GM12878 (cell line): ENCODE measurements around the gene PRRG3. TPM values are rescaled to one million over a fixed set of nuclear protein-coding genes. Genes with fewer than 3 reads are reported as not detected.

Experiments used
- ATAC-seq: fragments of 200-7000 bp; cut with Tn5 transposase; 3 replicates; pipeline ENCODE4 v1.9.1; 2020; ENCODE audit warnings: mild to moderate bottlenecking, moderate library complexity
- BruUV-seq: library from RNA; stranded (reverse); fragments of 400-500 nt; replicated peaks from 2 replicates; lab custom pipeline; 2021; lab: Mats Ljungman, UMichigan
- CTCF ChIA-PET: fragments of 300-600 bp; sonication (Branson Sonifier 250); formaldehyde crosslinking; extraction: SDS; loops from one replicate; lab custom pipeline; 2021; ENCODE audit warnings: inconsistent platforms; lab: Yijun Ruan, JAX
- POLR2A ChIA-PET: fragments of 350-600 bp; formaldehyde crosslinking; extraction: SDS; loops from one replicate; lab custom pipeline; 2021; ENCODE audit warnings: inconsistent platforms; lab: Charles Lee
- RAD21 ChIA-PET: fragments of 300-600 bp; sonication (Branson Sonifier 250); formaldehyde crosslinking; loops from one replicate; lab custom pipeline; 2023; ENCODE audit warnings: antibody characterized with exemption; ENCODE audit not compliant: unreplicated experiment; lab: Charles Lee
- SMC1A ChIA-PET: fragments of 300-600 bp; sonication (Branson Sonifier 250); formaldehyde crosslinking; loops from one replicate; lab custom pipeline; 2023; ENCODE audit not compliant: unreplicated experiment, uncharacterized antibody; lab: Charles Lee
- DNase-seq: peaks from one replicate; pipeline ENCODE4 v3.0.0-alpha.2; 2011; ENCODE audit warnings: low read depth, low spot score
- FAIRE-seq: peaks from 3 replicates; lab custom pipeline; 2011; peaks lifted over from hg19 to GRCh38; lab: Jason Lieb, UNC
- H2AFZ ChIP-seq: 2 replicates; pipeline ENCODE4 v1.6.0; 2011; ENCODE audit warnings: low read depth, low read length, control low read depth; ENCODE audit not compliant: control insufficient read depth
- H3K27ac ChIP-seq: 2 replicates; pipeline ENCODE4 v1.5.1; 2011; ENCODE audit warnings: control low read depth; ENCODE audit not compliant: control insufficient read depth, insufficient read depth
- H3K27me3 ChIP-seq, 2 experiments: replicated peaks in 1 of 2; 2 replicates each; pipeline versions ENCODE4 v1.6.0 to v1.6.1; 2011; ENCODE audit warnings: low read length in 1 of 2; ENCODE audit not compliant: control insufficient read depth in 2 of 2, insufficient read depth in 2 of 2
- H3K36me3 ChIP-seq, 2 experiments: 2 replicates each; pipeline ENCODE4 v1.5.1; 2011; ENCODE audit warnings: low read length in 1 of 2; ENCODE audit not compliant: control insufficient read depth in 2 of 2, insufficient read depth in 2 of 2
- H3K4me1 ChIP-seq: 2 replicates; pipeline ENCODE4 v1.6.1; 2011; ENCODE audit warnings: mild to moderate bottlenecking, low read length, moderate library complexity, mixed read lengths; ENCODE audit not compliant: control insufficient read depth, insufficient read depth
- H3K4me2 ChIP-seq: 2 replicates; pipeline ENCODE4 v1.6.0; 2011; ENCODE audit warnings: control low read depth; ENCODE audit not compliant: control insufficient read depth, insufficient read depth
- H3K4me3 ChIP-seq: fragments of 200-600 bp; sonication (generic); 2 replicates; pipeline ENCODE4 v1.5.1; 2016
- H3K79me2 ChIP-seq: 2 replicates; pipeline ENCODE4 v1.6.0; 2011; ENCODE audit warnings: low read length; ENCODE audit not compliant: control insufficient read depth, insufficient read depth
- H3K9ac ChIP-seq: 2 replicates; pipeline ENCODE4 v1.8.0; 2011; ENCODE audit warnings: low read length, control low read depth, mixed read lengths; ENCODE audit not compliant: control insufficient read depth, insufficient read depth
- H3K9me3 ChIP-seq: replicated peaks from 3 replicates; pipeline ENCODE4 v1.5.1; 2011; ENCODE audit warnings: mild to moderate bottlenecking, low read length; ENCODE audit not compliant: control insufficient read depth, insufficient read depth
- H4K20me1 ChIP-seq: 2 replicates; pipeline ENCODE4 v1.6.0; 2011; ENCODE audit not compliant: control insufficient read depth, insufficient read depth
- BCL3 ChIP-seq: IDR thresholded peaks from 2 replicates; pipeline ENCODE4 v1.6.1; 2011; ENCODE audit warnings: borderline replicate concordance, low read depth, mild to moderate bottlenecking, moderate library complexity, low read length; ENCODE audit not compliant: insufficient read depth, poor library complexity, severe bottlenecking
- CBX5 ChIP-seq: sonication (generic); IDR thresholded peaks from 2 replicates; pipeline ENCODE4 v1.6.1; 2016; ENCODE audit warnings: low read depth, moderate library complexity, mild to moderate bottlenecking, inconsistent platforms
- CHD1 ChIP-seq: IDR thresholded peaks from 2 replicates; pipeline ENCODE4 v1.6.1; 2012; ENCODE audit warnings: low read depth, low read length, improper control_type of control experiment
- CREM ChIP-seq: IDR thresholded peaks from 2 replicates; pipeline ENCODE4 v1.6.1; 2014; ENCODE audit warnings: antibody characterized with exemption, low read depth
- GATAD2B ChIP-seq: fragments of 450-650 bp; conservative IDR thresholded peaks from 2 replicates; pipeline ENCODE4 v1.6.1; 2017; ENCODE audit warnings: low read depth, mild to moderate bottlenecking, moderate library complexity
- HCFC1 ChIP-seq: fragments of 150-350 bp; IDR thresholded peaks from 2 replicates; pipeline ENCODE4 v1.6.1; 2014; ENCODE audit warnings: low read length
- HDAC2 ChIP-seq: fragments of 200-600 bp; sonication (generic); IDR thresholded peaks from 2 replicates; pipeline ENCODE4 v1.6.1; 2017
- HDGF ChIP-seq: fragments of 450-650 bp; IDR thresholded peaks from 2 replicates; pipeline ENCODE4 v1.6.1; 2016; ENCODE audit warnings: antibody characterized with exemption
- KDM1A ChIP-seq: fragments of 200-600 bp; sonication (generic); IDR thresholded peaks from 2 replicates; pipeline ENCODE4 v1.6.1; 2016; ENCODE audit warnings: borderline replicate concordance
- MEF2B ChIP-seq: fragments of 450-650 bp; IDR thresholded peaks from 2 replicates; pipeline ENCODE4 v1.6.1; 2018; ENCODE audit warnings: mild to moderate bottlenecking, moderate library complexity; ENCODE audit not compliant: partially characterized antibody, poor library complexity, severe bottlenecking
- NKRF ChIP-seq: fragments of 450-650 bp; conservative IDR thresholded peaks from 2 replicates; pipeline ENCODE4 v1.6.1; 2017; ENCODE audit warnings: mild to moderate bottlenecking, moderate library complexity
- NR2C2 ChIP-seq: IDR thresholded peaks from 2 replicates; pipeline ENCODE4 v1.6.1; 2011; ENCODE audit warnings: borderline replicate concordance, low read depth; ENCODE audit not compliant: control insufficient read depth, insufficient read length
- SIX5 ChIP-seq: IDR thresholded peaks from 2 replicates; pipeline ENCODE4 v1.6.1; 2011; ENCODE audit warnings: mild to moderate bottlenecking, low read depth, low read length, moderate library complexity; ENCODE audit not compliant: severe bottlenecking
- STAT1 ChIP-seq: fragments of 450-650 bp; conservative IDR thresholded peaks from 2 replicates; pipeline ENCODE4 v1.6.1; 2014; ENCODE audit warnings: antibody characterized with exemption, mild to moderate bottlenecking
- SUZ12 ChIP-seq: fragments of 200-600 bp; sonication (generic); IDR thresholded peaks from one replicate; pipeline ENCODE4 v1.6.1; 2018; ENCODE audit warnings: antibody characterized with exemption, mild to moderate bottlenecking; ENCODE audit not compliant: unreplicated experiment
- ZZZ3 ChIP-seq: IDR thresholded peaks from 2 replicates; pipeline ENCODE4 v1.6.1; 2011; ENCODE audit warnings: low read depth; ENCODE audit not compliant: control insufficient read depth, insufficient read length
- WGBS: methylation state at CpG from one replicate; pipeline ENCODE4 v1.1.6; 2016; ENCODE audit warnings: low lambda C conversion rate; ENCODE audit not compliant: insufficient replicate concordance, insufficient coverage; ENCODE audit errors: missing lambda C conversion rate; 5-methylcytosine and 5-hydroxymethylcytosine counted together
- in situ Hi-C: fragments of 300-500 bp; cut with MboI; formaldehyde crosslinking; loops from 9 replicates; pipeline ENCODE4 v1.14.3; 2018; ENCODE audit warnings: mixed read lengths
- intact Hi-C: fragments of 100-400 bp; cut with micrococcal nuclease; formaldehyde crosslinking; loops from one replicate; pipeline ENCODE4 v1.14.2; 2022; ENCODE audit not compliant: unreplicated experiment
- polyA plus RNA-seq, 11 experiments: library from polyadenylated mRNA; depleted of rRNA in 4 of 11; unstranded in 6 of 11; stranded (reverse) in 5 of 11; fragments of >200 nt; fragmentation: Nextera tagmentation in 4 of 11; fragmentation: Illumina TruSeq in 1 of 11; extraction: Ambion mirVana in 4 of 11; extraction: Trizol in 1 of 11; gene quantifications; 1 replicate in 1 of 11; 2 replicates in 10 of 11; pipeline versions ENCODE4 v1.2.1 to v1.2.3, GENCODE V29; 2011 to 2016; ENCODE audit warnings: inconsistent platforms in 2 of 11, missing spikeins in 2 of 11, low read depth in 1 of 11
- total RNA-seq, 4 experiments: library from RNA; depleted of rRNA in 3 of 4; stranded (reverse); fragments of >200 nt in 3 of 4; fragmentation: Illumina TruSeq in 1 of 4; extraction: Trizol in 1 of 4; gene quantifications; 2 replicates each; pipeline versions ENCODE4 v1.2.1 to v1.2.3, GENCODE V29; 2013 to 2021
- TF ChIP-seq, protein P1 (sequence below): IDR thresholded peaks from 2 replicates; pipeline ENCODE4 v1.6.1; 2012; ENCODE audit warnings: mild to moderate bottlenecking, low read depth, low read length

The PRRG3 gene
- total and polyA plus RNA-seq, 10 of the 15 experiments (the other 5 are each of a cell fraction or from before 2014, with no cell fraction given), result under 0.01 TPM; not detected in 9

DNA sequence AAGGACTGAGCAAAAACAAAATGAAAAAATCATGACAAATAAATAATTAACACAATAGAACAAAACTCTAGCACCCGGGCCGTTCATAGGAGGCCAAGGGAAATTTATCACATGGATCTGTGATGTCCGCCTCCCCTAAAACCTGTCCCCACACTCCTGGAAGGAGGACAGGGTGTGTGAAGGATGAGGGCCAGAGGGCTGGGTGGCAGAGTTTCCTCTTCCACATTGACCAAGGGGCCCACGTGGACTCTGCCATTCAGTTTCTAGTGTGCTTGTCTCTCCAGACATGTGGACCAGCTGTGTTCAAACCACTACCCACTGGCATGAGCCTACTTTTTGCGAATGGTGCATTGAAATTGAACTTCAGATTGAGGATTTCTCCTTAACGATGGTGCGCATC lies 6.3 kb downstream of the PRRG3 start (continued):
- no peak for TF ChIP-seq MEF2B
- TF ChIP-seq, all 136 proteins: peak for 0

DNA sequence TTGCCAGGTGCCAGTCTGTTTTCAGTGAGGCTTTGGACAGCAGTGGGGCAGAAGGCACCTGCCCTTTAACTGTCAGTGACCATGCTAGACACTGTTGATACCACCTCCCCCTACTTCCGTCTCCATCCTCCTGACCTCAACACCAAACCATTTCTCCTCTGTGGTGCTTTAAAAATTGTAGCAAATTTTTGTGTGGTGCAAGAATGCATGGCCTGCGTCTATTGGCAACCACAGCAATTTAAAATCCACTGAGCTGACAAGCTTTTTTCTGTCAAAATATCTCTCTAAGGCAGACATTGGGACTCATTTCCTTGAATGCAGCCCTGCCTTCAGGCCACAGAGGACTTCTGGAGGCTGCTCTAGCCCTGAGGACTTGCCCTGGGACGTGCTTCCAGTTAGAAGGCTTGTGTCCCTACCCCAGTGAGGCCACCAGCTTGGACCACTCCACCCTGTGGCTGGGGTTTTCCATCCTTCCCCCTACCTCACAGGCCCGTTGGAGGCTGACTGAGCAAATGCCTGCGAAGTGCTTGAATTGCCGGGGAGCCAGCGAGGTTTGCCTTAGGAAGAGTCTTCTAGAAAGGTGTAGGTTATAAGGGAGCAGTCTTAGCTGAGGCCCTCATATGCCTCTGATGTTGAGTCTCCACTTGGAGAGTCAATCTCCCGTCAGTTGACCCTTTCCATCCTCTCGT lies 6.9 kb downstream of the PRRG3 start:
- no peak overlapping the region for H3K9ac ChIP-seq
- ChIA-PET POLR2A (no interaction called here), SMC1A (no interaction called here), RAD21 (no interaction called here), CTCF (no interaction called here)
- H3K4me1 ChIP-seq, result no peaks in the 10 kb centered on the region
- no peaks in the 10 kb centered on the region for H3K27me3 ChIP-seq
- no peak overlapping the region for H2AFZ ChIP-seq
- in situ Hi-C loops (no loop called here), intact Hi-C loops (no loop called here)
- H3K36me3 ChIP-seq, result no peaks in the 10 kb centered on the region
- whole genome bisulfite sequencing, result 26% methylated on average over 9 of the region's 9 CpGs
- TF ChIP-seq HDAC2, result no peak
- no peak for TF ChIP-seq CHD1
- TF ChIP-seq CBX5, result no peak
- TF ChIP-seq ZZZ3, result no peak
- no peak for TF ChIP-seq HDGF
- no peak for TF ChIP-seq SIX5
- no peak for TF ChIP-seq GATAD2B
- no peak for TF ChIP-seq CREM
- TF ChIP-seq KDM1A, result no peak
- no peak for TF ChIP-seq HCFC1
- TF ChIP-seq NKRF, result no peak
- TF ChIP-seq, protein P1, sequence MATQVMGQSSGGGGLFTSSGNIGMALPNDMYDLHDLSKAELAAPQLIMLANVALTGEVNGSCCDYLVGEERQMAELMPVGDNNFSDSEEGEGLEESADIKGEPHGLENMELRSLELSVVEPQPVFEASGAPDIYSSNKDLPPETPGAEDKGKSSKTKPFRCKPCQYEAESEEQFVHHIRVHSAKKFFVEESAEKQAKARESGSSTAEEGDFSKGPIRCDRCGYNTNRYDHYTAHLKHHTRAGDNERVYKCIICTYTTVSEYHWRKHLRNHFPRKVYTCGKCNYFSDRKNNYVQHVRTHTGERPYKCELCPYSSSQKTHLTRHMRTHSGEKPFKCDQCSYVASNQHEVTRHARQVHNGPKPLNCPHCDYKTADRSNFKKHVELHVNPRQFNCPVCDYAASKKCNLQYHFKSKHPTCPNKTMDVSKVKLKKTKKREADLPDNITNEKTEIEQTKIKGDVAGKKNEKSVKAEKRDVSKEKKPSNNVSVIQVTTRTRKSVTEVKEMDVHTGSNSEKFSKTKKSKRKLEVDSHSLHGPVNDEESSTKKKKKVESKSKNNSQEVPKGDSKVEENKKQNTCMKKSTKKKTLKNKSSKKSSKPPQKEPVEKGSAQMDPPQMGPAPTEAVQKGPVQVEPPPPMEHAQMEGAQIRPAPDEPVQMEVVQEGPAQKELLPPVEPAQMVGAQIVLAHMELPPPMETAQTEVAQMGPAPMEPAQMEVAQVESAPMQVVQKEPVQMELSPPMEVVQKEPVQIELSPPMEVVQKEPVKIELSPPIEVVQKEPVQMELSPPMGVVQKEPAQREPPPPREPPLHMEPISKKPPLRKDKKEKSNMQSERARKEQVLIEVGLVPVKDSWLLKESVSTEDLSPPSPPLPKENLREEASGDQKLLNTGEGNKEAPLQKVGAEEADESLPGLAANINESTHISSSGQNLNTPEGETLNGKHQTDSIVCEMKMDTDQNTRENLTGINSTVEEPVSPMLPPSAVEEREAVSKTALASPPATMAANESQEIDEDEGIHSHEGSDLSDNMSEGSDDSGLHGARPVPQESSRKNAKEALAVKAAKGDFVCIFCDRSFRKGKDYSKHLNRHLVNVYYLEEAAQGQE, result no peak
- no peak for TF ChIP-seq STAT1
- TF ChIP-seq SUZ12, result no peak
- no peak for TF ChIP-seq NR2C2
- TF ChIP-seq BCL3, result no peak
- no peaks in the 10 kb centered on the region for H3K79me2 ChIP-seq
- H3K27ac ChIP-seq, result no peak overlapping the region
- DNase-seq, result no peak
- H3K9me3 ChIP-seq, result no peaks in the 10 kb centered on the region
- H3K4me3 ChIP-seq, result no peak overlapping the region
- no peaks in the 10 kb centered on the region for H4K20me1 ChIP-seq
- BruUV-seq, result no TSS peak
- no peak for ATAC-seq
- FAIRE-seq, result no peak
- H3K4me2 ChIP-seq, result no peak overlapping the region
